ENCODE results near the gene ZBTB7C.

Gene ZBTB7C

GRCh38 chr18:48179001-48179400, 230.2 kb downstream of the ZBTB7C start:
- H3K27me3 ChIP-seq (ENCODE audit: insufficient read depth, low read length): no peaks in the 10 kb centered on the region; the same call in 1 of the 2 replicates
- H3K9ac ChIP-seq (ENCODE audit: low read depth, low read length): no peak overlapping the region
- no peaks in the 10 kb centered on the region for H3K9me3 ChIP-seq (ENCODE audit: insufficient read depth, low read depth, low read length)
- peaks cover 9% of the 10 kb centered on the region for H3K4me1 ChIP-seq (ENCODE audit: insufficient read depth, low read length)
- H3K27ac ChIP-seq (ENCODE audit: low read depth, low read length): no peak overlapping the region
- no peaks in the 10 kb centered on the region for H3K36me3 ChIP-seq (ENCODE audit: insufficient read depth, low read length)
- 86% methylated on average over 3 of the region's 3 CpGs for WGBS
- H3K4me3 ChIP-seq (ENCODE audit: low read length): no peak overlapping the region

GRCh38 chr18:48176909-48177308, 232.3 kb downstream of the ZBTB7C start:
- Histone ChIP-seq H3K4me1 (ENCODE audit: insufficient read depth, low read length) (peaks cover 9% of the 10 kb centered on the region), H3K4me3 (ENCODE audit: low read length) (no peak overlapping the region), H3K36me3 (ENCODE audit: insufficient read depth, low read length) (no peaks in the 10 kb centered on the region), H3K27ac (ENCODE audit: low read depth, low read length) (no peak overlapping the region), H3K27me3 (ENCODE audit: insufficient read depth, low read length) (no peaks in the 10 kb centered on the region; the same call in 1 of the 2 replicates), H3K9ac (ENCODE audit: low read depth, low read length) (no peak overlapping the region), H3K9me3 (ENCODE audit: insufficient read depth, low read depth, low read length) (no peaks in the 10 kb centered on the region)
- 91% methylated on average over 4 of the region's 4 CpGs for WGBS

- H3K9ac ChIP-seq (ENCODE audit: low read depth, low read length): no peak overlapping the region
- no peaks in the 10 kb centered on the region for H3K27me3 ChIP-seq (ENCODE audit: insufficient read depth, low read length)
- no peaks in the 10 kb centered on the region for H3K36me3 ChIP-seq (ENCODE audit: insufficient read depth, low read length)
- no peak overlapping the region for H3K27ac ChIP-seq (ENCODE audit: low read depth, low read length)
- H3K9me3 ChIP-seq (ENCODE audit: insufficient read depth, low read depth, low read length): no peaks in the 10 kb centered on the region
- 96% methylated on average over 2 of the region's 2 CpGs for WGBS
- no peak overlapping the region for H3K4me3 ChIP-seq (ENCODE audit: low read length)
- no peaks in the 10 kb centered on the region for H3K4me1 ChIP-seq (ENCODE audit: insufficient read depth, low read length)
These were observed 235.6 kb downstream of the ZBTB7C start for GRCh38 chr18:48173557-48173956.

GRCh38 chr18:48172226-48173006, 236.8 kb downstream of the ZBTB7C start:
- 86% methylated on average over 19 of the region's 19 CpGs for WGBS
- Histone ChIP-seq H3K36me3 (ENCODE audit: insufficient read depth, low read length) (no peaks in the 10 kb centered on the region), H3K27me3 (ENCODE audit: insufficient read depth, low read length) (no peaks in the 10 kb centered on the region), H3K4me3 (ENCODE audit: low read length) (no peak overlapping the region), H3K9ac (ENCODE audit: low read depth, low read length) (no peak overlapping the region), H3K9me3 (ENCODE audit: insufficient read depth, low read depth, low read length) (no peaks in the 10 kb centered on the region), H3K4me1 (ENCODE audit: insufficient read depth, low read length) (no peaks in the 10 kb centered on the region), H3K27ac (ENCODE audit: low read depth, low read length) (no peak overlapping the region)

GRCh38 chr18:48171490-48172188, 237.5 kb downstream of the ZBTB7C start:
- Histone ChIP-seq H3K9ac (ENCODE audit: low read depth, low read length) (no peak overlapping the region), H3K4me3 (ENCODE audit: low read length) (no peak overlapping the region), H3K36me3 (ENCODE audit: insufficient read depth, low read length) (no peaks in the 10 kb centered on the region), H3K9me3 (ENCODE audit: insufficient read depth, low read depth, low read length) (no peaks in the 10 kb centered on the region), H3K4me1 (ENCODE audit: insufficient read depth, low read length) (no peaks in the 10 kb centered on the region), H3K27me3 (ENCODE audit: insufficient read depth, low read length) (no peaks in the 10 kb centered on the region), H3K27ac (ENCODE audit: low read depth, low read length) (no peak overlapping the region)
- WGBS: 92% methylated on average over 6 of the region's 6 CpGs

GRCh38 chr18:48170651-48171050, 238.5 kb downstream of the ZBTB7C start:
- 95% methylated on average over 5 of the region's 5 CpGs for WGBS
- no peak overlapping the region for H3K9ac ChIP-seq (ENCODE audit: low read depth, low read length)
- no peaks in the 10 kb centered on the region for H3K27me3 ChIP-seq (ENCODE audit: insufficient read depth, low read length)

GRCh38 chr18:48168861-48169260, 240.3 kb downstream of the ZBTB7C start:
- 95% methylated on average over 2 of the region's 2 CpGs for WGBS
- no peaks in the 10 kb centered on the region for H3K9me3 ChIP-seq (ENCODE audit: insufficient read depth, low read depth, low read length)
- H3K36me3 ChIP-seq (ENCODE audit: insufficient read depth, low read length): no peaks in the 10 kb centered on the region
- H3K4me3 ChIP-seq (ENCODE audit: low read length): no peak overlapping the region
- H3K9ac ChIP-seq (ENCODE audit: low read depth, low read length): no peak overlapping the region
- H3K4me1 ChIP-seq (ENCODE audit: insufficient read depth, low read length): peaks cover 6% of the 10 kb centered on the region; the same call in 1 of the 2 replicates
- no peak overlapping the region for H3K27ac ChIP-seq (ENCODE audit: low read depth, low read length)
- H3K27me3 ChIP-seq (ENCODE audit: insufficient read depth, low read length): no peaks in the 10 kb centered on the region

More at GRCh38 chr18:48170651-48171050, 238.5 kb downstream of the ZBTB7C start:
- H3K36me3 ChIP-seq (ENCODE audit: insufficient read depth, low read length): no peaks in the 10 kb centered on the region
- no peaks in the 10 kb centered on the region for H3K4me1 ChIP-seq (ENCODE audit: insufficient read depth, low read length)
- no peaks in the 10 kb centered on the region for H3K9me3 ChIP-seq (ENCODE audit: insufficient read depth, low read depth, low read length)
- H3K4me3 ChIP-seq (ENCODE audit: low read length): no peak overlapping the region
- H3K27ac ChIP-seq (ENCODE audit: low read depth, low read length): no peak overlapping the region

GRCh38 chr18:48167897-48168253, 241.3 kb downstream of the ZBTB7C start:
- Histone ChIP-seq H3K9ac (ENCODE audit: low read depth, low read length) (no peak overlapping the region), H3K36me3 (ENCODE audit: insufficient read depth, low read length) (no peaks in the 10 kb centered on the region), H3K4me3 (ENCODE audit: low read length) (no peak overlapping the region), H3K4me1 (ENCODE audit: insufficient read depth, low read length) (peaks cover 6% of the 10 kb centered on the region; the same call in 1 of the 2 replicates), H3K27ac (ENCODE audit: low read depth, low read length) (no peak overlapping the region), H3K9me3 (ENCODE audit: insufficient read depth, low read depth, low read length) (no peaks in the 10 kb centered on the region), H3K27me3 (ENCODE audit: insufficient read depth, low read length) (peaks cover 6% of the 10 kb centered on the region)
- WGBS: 90% methylated on average over 5 of the region's 5 CpGs

- Histone ChIP-seq H3K27ac (ENCODE audit: low read depth, low read length) (no peak overlapping the region), H3K4me1 (ENCODE audit: insufficient read depth, low read length) (peaks cover 12% of the 10 kb centered on the region)
These were observed 242.8 kb downstream of the ZBTB7C start for GRCh38 chr18:48166336-48166875.

GRCh38 chr18:48165111-48165866, 243.9 kb downstream of the ZBTB7C start:
- H3K9me3 ChIP-seq (ENCODE audit: insufficient read depth, low read depth, low read length): no peaks in the 10 kb centered on the region
- H3K36me3 ChIP-seq (ENCODE audit: insufficient read depth, low read length): no peaks in the 10 kb centered on the region
- H3K9ac ChIP-seq (ENCODE audit: low read depth, low read length): no peak overlapping the region
- 87% methylated on average over 13 of the region's 13 CpGs for WGBS
- H3K4me1 ChIP-seq (ENCODE audit: insufficient read depth, low read length): peaks cover 12% of the 10 kb centered on the region
- H3K4me3 ChIP-seq (ENCODE audit: low read length): no peak overlapping the region
- H3K27ac ChIP-seq (ENCODE audit: low read depth, low read length): no peak overlapping the region
- peaks cover 20% of the 10 kb centered on the region for H3K27me3 ChIP-seq (ENCODE audit: insufficient read depth, low read length)

More at GRCh38 chr18:48166336-48166875, 242.8 kb downstream of the ZBTB7C start:
- peaks cover 13% of the 10 kb centered on the region for H3K27me3 ChIP-seq (ENCODE audit: insufficient read depth, low read length)
- H3K36me3 ChIP-seq (ENCODE audit: insufficient read depth, low read length): no peaks in the 10 kb centered on the region
- H3K9ac ChIP-seq (ENCODE audit: low read depth, low read length): no peak overlapping the region
- no peaks in the 10 kb centered on the region for H3K9me3 ChIP-seq (ENCODE audit: insufficient read depth, low read depth, low read length)
- no peak overlapping the region for H3K4me3 ChIP-seq (ENCODE audit: low read length)
- 92% methylated on average over 8 of the region's 8 CpGs for WGBS

GRCh38 chr18:48164701-48165100, 244.5 kb downstream of the ZBTB7C start:
- 50% methylated on average over 1 of the region's 1 CpG for WGBS
- H3K27ac ChIP-seq (ENCODE audit: low read depth, low read length): no peak overlapping the region
- peaks cover 26% of the 10 kb centered on the region for H3K27me3 ChIP-seq (ENCODE audit: insufficient read depth, low read length)

More at GRCh38 chr18:48164701-48165100, 244.5 kb downstream of the ZBTB7C start:
- peaks cover 12% of the 10 kb centered on the region for H3K4me1 ChIP-seq (ENCODE audit: insufficient read depth, low read length)
- no peaks in the 10 kb centered on the region for H3K36me3 ChIP-seq (ENCODE audit: insufficient read depth, low read length)
- no peak overlapping the region for H3K9ac ChIP-seq (ENCODE audit: low read depth, low read length)
- no peaks in the 10 kb centered on the region for H3K9me3 ChIP-seq (ENCODE audit: insufficient read depth, low read depth, low read length)
- H3K4me3 ChIP-seq (ENCODE audit: low read length): no peak overlapping the region

Measured in HUES64 (cell line).